GM12878 (cell line): ENCODE results near the gene MGAT5. TPM values are rescaled to one million over a fixed set of nuclear protein-coding genes. Genes with fewer than 3 reads are reported as not detected.

Experiments
- ATAC-seq: fragments of 200-7000 bp; cut with Tn5 transposase; 3 replicates; pipeline ENCODE4 v1.9.1; 2020; ENCODE audit warnings: mild to moderate bottlenecking, moderate library complexity
- BruUV-seq: library from RNA; stranded (reverse); fragments of 400-500 nt; replicated peaks from 2 replicates; lab custom pipeline; 2021; lab: Mats Ljungman, UMichigan
- CTCF ChIA-PET: fragments of 300-600 bp; sonication (Branson Sonifier 250); formaldehyde crosslinking; extraction: SDS; loops from one replicate; lab custom pipeline; 2021; ENCODE audit warnings: inconsistent platforms; lab: Yijun Ruan, JAX
- POLR2A ChIA-PET: fragments of 350-600 bp; formaldehyde crosslinking; extraction: SDS; loops from one replicate; lab custom pipeline; 2021; ENCODE audit warnings: inconsistent platforms; lab: Charles Lee
- RAD21 ChIA-PET: fragments of 300-600 bp; sonication (Branson Sonifier 250); formaldehyde crosslinking; loops from one replicate; lab custom pipeline; 2023; ENCODE audit warnings: antibody characterized with exemption; ENCODE audit not compliant: unreplicated experiment; lab: Charles Lee
- SMC1A ChIA-PET: fragments of 300-600 bp; sonication (Branson Sonifier 250); formaldehyde crosslinking; loops from one replicate; lab custom pipeline; 2023; ENCODE audit not compliant: unreplicated experiment, uncharacterized antibody; lab: Charles Lee
- DNase-seq: peaks from one replicate; pipeline ENCODE4 v3.0.0-alpha.2; 2011; ENCODE audit warnings: low read depth, low spot score
- FAIRE-seq: peaks from 3 replicates; lab custom pipeline; 2011; peaks lifted over from hg19 to GRCh38; lab: Jason Lieb, UNC
- H2AFZ ChIP-seq: 2 replicates; pipeline ENCODE4 v1.6.0; 2011; ENCODE audit warnings: low read depth, low read length, control low read depth; ENCODE audit not compliant: control insufficient read depth
- H3K27ac ChIP-seq: 2 replicates; pipeline ENCODE4 v1.5.1; 2011; ENCODE audit warnings: control low read depth; ENCODE audit not compliant: control insufficient read depth, insufficient read depth
- H3K27me3 ChIP-seq, 2 experiments: replicated peaks in 1 of 2; 2 replicates each; pipeline versions ENCODE4 v1.6.0 to v1.6.1; 2011; ENCODE audit warnings: low read length in 1 of 2; ENCODE audit not compliant: control insufficient read depth in 2 of 2, insufficient read depth in 2 of 2
- H3K36me3 ChIP-seq, 2 experiments: 2 replicates each; pipeline ENCODE4 v1.5.1; 2011; ENCODE audit warnings: low read length in 1 of 2; ENCODE audit not compliant: control insufficient read depth in 2 of 2, insufficient read depth in 2 of 2
- H3K4me1 ChIP-seq: 2 replicates; pipeline ENCODE4 v1.6.1; 2011; ENCODE audit warnings: mild to moderate bottlenecking, low read length, moderate library complexity, mixed read lengths; ENCODE audit not compliant: control insufficient read depth, insufficient read depth
- H3K4me2 ChIP-seq: 2 replicates; pipeline ENCODE4 v1.6.0; 2011; ENCODE audit warnings: control low read depth; ENCODE audit not compliant: control insufficient read depth, insufficient read depth
- H3K4me3 ChIP-seq: fragments of 200-600 bp; sonication (generic); 2 replicates; pipeline ENCODE4 v1.5.1; 2016
- H3K79me2 ChIP-seq: 2 replicates; pipeline ENCODE4 v1.6.0; 2011; ENCODE audit warnings: low read length; ENCODE audit not compliant: control insufficient read depth, insufficient read depth
- H3K9ac ChIP-seq: 2 replicates; pipeline ENCODE4 v1.8.0; 2011; ENCODE audit warnings: low read length, control low read depth, mixed read lengths; ENCODE audit not compliant: control insufficient read depth, insufficient read depth
- H3K9me3 ChIP-seq: replicated peaks from 3 replicates; pipeline ENCODE4 v1.5.1; 2011; ENCODE audit warnings: mild to moderate bottlenecking, low read length; ENCODE audit not compliant: control insufficient read depth, insufficient read depth
- H4K20me1 ChIP-seq: 2 replicates; pipeline ENCODE4 v1.6.0; 2011; ENCODE audit not compliant: control insufficient read depth, insufficient read depth
- CBX3 ChIP-seq: fragments of 200-600 bp; sonication (generic); IDR thresholded peaks from 2 replicates; pipeline ENCODE4 v1.6.1; 2016; ENCODE audit warnings: low read depth, borderline replicate concordance
- EED ChIP-seq: sonication (generic); IDR thresholded peaks from 2 replicates; pipeline ENCODE4 v1.6.1; 2016; ENCODE audit warnings: antibody characterized with exemption, low read depth
- FOXM1 ChIP-seq: IDR thresholded peaks from 2 replicates; pipeline ENCODE4 v1.6.1; 2012; ENCODE audit warnings: low read depth, mild to moderate bottlenecking, inconsistent platforms, low read length, moderate library complexity
- MTA2 ChIP-seq: fragments of 450-650 bp; IDR thresholded peaks from 2 replicates; pipeline ENCODE4 v1.6.1; 2016; ENCODE audit warnings: low read depth, mild to moderate bottlenecking, moderate library complexity
- SIX5 ChIP-seq: IDR thresholded peaks from 2 replicates; pipeline ENCODE4 v1.6.1; 2011; ENCODE audit warnings: mild to moderate bottlenecking, low read depth, low read length, moderate library complexity; ENCODE audit not compliant: severe bottlenecking
- SMARCA5 ChIP-seq: fragments of 450-650 bp; IDR thresholded peaks from 2 replicates; pipeline ENCODE4 v1.6.1; 2017; ENCODE audit warnings: mild to moderate bottlenecking
- TCF3 ChIP-seq: IDR thresholded peaks from 2 replicates; pipeline ENCODE4 v1.6.1; 2012; ENCODE audit warnings: low read depth, mild to moderate bottlenecking, low read length, borderline replicate concordance; ENCODE audit not compliant: insufficient read depth
- TCF7 ChIP-seq: IDR thresholded peaks from 2 replicates; pipeline ENCODE4 v1.6.1; 2014; ENCODE audit warnings: antibody characterized with exemption, borderline replicate concordance
- USF2 ChIP-seq: IDR thresholded peaks from 2 replicates; pipeline ENCODE4 v1.6.1; 2011; ENCODE audit warnings: low read depth, low read length, improper control_type of control experiment, borderline replicate concordance
- ZNF622 ChIP-seq: fragments of 450-650 bp; IDR thresholded peaks from 2 replicates; pipeline ENCODE4 v1.6.1; 2017; ENCODE audit warnings: mild to moderate bottlenecking, inconsistent platforms
- WGBS: methylation state at CpG from one replicate; pipeline ENCODE4 v1.1.6; 2016; ENCODE audit warnings: low lambda C conversion rate; ENCODE audit not compliant: insufficient replicate concordance, insufficient coverage; ENCODE audit errors: missing lambda C conversion rate; 5-methylcytosine and 5-hydroxymethylcytosine counted together
- in situ Hi-C: fragments of 300-500 bp; cut with MboI; formaldehyde crosslinking; loops from 9 replicates; pipeline ENCODE4 v1.14.3; 2018; ENCODE audit warnings: mixed read lengths
- intact Hi-C: fragments of 100-400 bp; cut with micrococcal nuclease; formaldehyde crosslinking; loops from one replicate; pipeline ENCODE4 v1.14.2; 2022; ENCODE audit not compliant: unreplicated experiment
- polyA plus RNA-seq, 11 experiments: library from polyadenylated mRNA; depleted of rRNA in 4 of 11; unstranded in 6 of 11; stranded (reverse) in 5 of 11; fragments of >200 nt; fragmentation: Nextera tagmentation in 4 of 11; fragmentation: Illumina TruSeq in 1 of 11; extraction: Ambion mirVana in 4 of 11; extraction: Trizol in 1 of 11; gene quantifications; 1 replicate in 1 of 11; 2 replicates in 10 of 11; pipeline versions ENCODE4 v1.2.1 to v1.2.3, GENCODE V29; 2011 to 2016; ENCODE audit warnings: inconsistent platforms in 2 of 11, missing spikeins in 2 of 11, low read depth in 1 of 11
- total RNA-seq, 4 experiments: library from RNA; depleted of rRNA in 3 of 4; stranded (reverse); fragments of >200 nt in 3 of 4; fragmentation: Illumina TruSeq in 1 of 4; extraction: Trizol in 1 of 4; gene quantifications; 2 replicates each; pipeline versions ENCODE4 v1.2.1 to v1.2.3, GENCODE V29; 2013 to 2021
- TF ChIP-seq, protein P1 (sequence below): IDR thresholded peaks from 2 replicates; pipeline ENCODE4 v1.6.1; 2011; ENCODE audit warnings: low read depth, mild to moderate bottlenecking, low read length, moderate library complexity, borderline replicate concordance; ENCODE audit errors: extremely low read depth
- TF ChIP-seq, protein P2 (sequence below): fragments of 450-650 bp; IDR thresholded peaks from 2 replicates; pipeline ENCODE4 v1.6.1; 2017; ENCODE audit warnings: antibody characterized with exemption, mild to moderate bottlenecking, moderate library complexity
- TF ChIP-seq, protein P3 (sequence below): IDR thresholded peaks from 2 replicates; pipeline ENCODE4 v1.6.1; 2011; ENCODE audit warnings: borderline replicate concordance, low read depth, mild to moderate bottlenecking, moderate library complexity, mixed read lengths, low read length; ENCODE audit not compliant: insufficient read depth; ENCODE audit errors: extremely low read length

Gene MGAT5
- total and polyA plus RNA-seq, 10 of the 15 experiments (the other 5 are each of a cell fraction or from before 2014, with no cell fraction given), result 4.9 to 104 (median 36.2) TPM

- DNase-seq (no peak), FAIRE-seq (no peak), ATAC-seq (no peak)
- POLR2A ChIA-PET, result no interaction called here
- H3K4me3 ChIP-seq, result no peak overlapping the region
- RAD21 ChIA-PET, result no interaction called here
- no TSS peak for BruUV-seq
- H3K9me3 ChIP-seq, result peaks cover 7% of the 10 kb centered on the region; the same call in 2 of the 3 replicates
- H2AFZ ChIP-seq, result no peak overlapping the region
- peaks cover 7 to 15% of the 10 kb centered on the region in 2 experiments; a peak in 2 of 4 replicates for H3K36me3 ChIP-seq
- CTCF ChIA-PET, result interaction anchor here (1.5 kb wide), 1 partner anchor 41 kb away, joined by 5 read pairs; no protein-coding TSS in a partner anchor
- H3K27me3 ChIP-seq, result no peaks in the 10 kb centered on the region
- no peak overlapping the region for H3K27ac ChIP-seq
- SMC1A ChIA-PET, result interaction anchor here (1.0 to 1.8 kb wide), 4 partner anchors 10 to 82 kb away, joined by 3 to 5 read pairs (median 3); no protein-coding TSS in a partner anchor
- H3K79me2 ChIP-seq, result peaks cover 7% of the 10 kb centered on the region
- in situ Hi-C loops (no loop called here), intact Hi-C loops (no loop called here)
- no peak overlapping the region for H3K4me2 ChIP-seq
- H4K20me1 ChIP-seq, result no peaks in the 10 kb centered on the region; the same call in 1 of the 2 replicates
- H3K9ac ChIP-seq, result no peak overlapping the region
- WGBS, result 95% methylated on average over 2 of the region's 2 CpGs
- TF ChIP-seq SIX5, result no peak
- TF ChIP-seq, protein P1, sequence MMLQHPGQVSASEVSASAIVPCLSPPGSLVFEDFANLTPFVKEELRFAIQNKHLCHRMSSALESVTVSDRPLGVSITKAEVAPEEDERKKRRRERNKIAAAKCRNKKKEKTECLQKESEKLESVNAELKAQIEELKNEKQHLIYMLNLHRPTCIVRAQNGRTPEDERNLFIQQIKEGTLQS, result no peak
- no peak for TF ChIP-seq ZNF622
- no peak for TF ChIP-seq USF2
- no peak for TF ChIP-seq FOXM1
- no peak for TF ChIP-seq EED
- TF ChIP-seq, protein P2, sequence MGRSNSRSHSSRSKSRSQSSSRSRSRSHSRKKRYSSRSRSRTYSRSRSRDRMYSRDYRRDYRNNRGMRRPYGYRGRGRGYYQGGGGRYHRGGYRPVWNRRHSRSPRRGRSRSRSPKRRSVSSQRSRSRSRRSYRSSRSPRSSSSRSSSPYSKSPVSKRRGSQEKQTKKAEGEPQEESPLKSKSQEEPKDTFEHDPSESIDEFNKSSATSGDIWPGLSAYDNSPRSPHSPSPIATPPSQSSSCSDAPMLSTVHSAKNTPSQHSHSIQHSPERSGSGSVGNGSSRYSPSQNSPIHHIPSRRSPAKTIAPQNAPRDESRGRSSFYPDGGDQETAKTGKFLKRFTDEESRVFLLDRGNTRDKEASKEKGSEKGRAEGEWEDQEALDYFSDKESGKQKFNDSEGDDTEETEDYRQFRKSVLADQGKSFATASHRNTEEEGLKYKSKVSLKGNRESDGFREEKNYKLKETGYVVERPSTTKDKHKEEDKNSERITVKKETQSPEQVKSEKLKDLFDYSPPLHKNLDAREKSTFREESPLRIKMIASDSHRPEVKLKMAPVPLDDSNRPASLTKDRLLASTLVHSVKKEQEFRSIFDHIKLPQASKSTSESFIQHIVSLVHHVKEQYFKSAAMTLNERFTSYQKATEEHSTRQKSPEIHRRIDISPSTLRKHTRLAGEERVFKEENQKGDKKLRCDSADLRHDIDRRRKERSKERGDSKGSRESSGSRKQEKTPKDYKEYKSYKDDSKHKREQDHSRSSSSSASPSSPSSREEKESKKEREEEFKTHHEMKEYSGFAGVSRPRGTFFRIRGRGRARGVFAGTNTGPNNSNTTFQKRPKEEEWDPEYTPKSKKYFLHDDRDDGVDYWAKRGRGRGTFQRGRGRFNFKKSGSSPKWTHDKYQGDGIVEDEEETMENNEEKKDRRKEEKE, result no peak
- TF ChIP-seq MTA2, result no peak
- no peak for TF ChIP-seq TCF3
- TF ChIP-seq TCF7, result no peak
- TF ChIP-seq SMARCA5, result no peak
- TF ChIP-seq CBX3, result no peak
- TF ChIP-seq, protein P3, sequence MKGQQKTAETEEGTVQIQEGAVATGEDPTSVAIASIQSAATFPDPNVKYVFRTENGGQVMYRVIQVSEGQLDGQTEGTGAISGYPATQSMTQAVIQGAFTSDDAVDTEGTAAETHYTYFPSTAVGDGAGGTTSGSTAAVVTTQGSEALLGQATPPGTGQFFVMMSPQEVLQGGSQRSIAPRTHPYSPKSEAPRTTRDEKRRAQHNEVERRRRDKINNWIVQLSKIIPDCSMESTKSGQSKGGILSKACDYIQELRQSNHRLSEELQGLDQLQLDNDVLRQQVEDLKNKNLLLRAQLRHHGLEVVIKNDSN, result no peak
- H3K4me1 ChIP-seq, result peaks cover 20% of the 10 kb centered on the region
Observed at GRCh38 chr2:134327367-134327766, 73.5 kb downstream of the MGAT5 start.
